Eye (tissue), 1 donor: ENCODE data around the gene COPZ1.

Experiments
- DNase-seq: peaks from one replicate; pipeline ENCODE4 v3.0.0-alpha.2; 2015

COPZ1 gene

DNA sequence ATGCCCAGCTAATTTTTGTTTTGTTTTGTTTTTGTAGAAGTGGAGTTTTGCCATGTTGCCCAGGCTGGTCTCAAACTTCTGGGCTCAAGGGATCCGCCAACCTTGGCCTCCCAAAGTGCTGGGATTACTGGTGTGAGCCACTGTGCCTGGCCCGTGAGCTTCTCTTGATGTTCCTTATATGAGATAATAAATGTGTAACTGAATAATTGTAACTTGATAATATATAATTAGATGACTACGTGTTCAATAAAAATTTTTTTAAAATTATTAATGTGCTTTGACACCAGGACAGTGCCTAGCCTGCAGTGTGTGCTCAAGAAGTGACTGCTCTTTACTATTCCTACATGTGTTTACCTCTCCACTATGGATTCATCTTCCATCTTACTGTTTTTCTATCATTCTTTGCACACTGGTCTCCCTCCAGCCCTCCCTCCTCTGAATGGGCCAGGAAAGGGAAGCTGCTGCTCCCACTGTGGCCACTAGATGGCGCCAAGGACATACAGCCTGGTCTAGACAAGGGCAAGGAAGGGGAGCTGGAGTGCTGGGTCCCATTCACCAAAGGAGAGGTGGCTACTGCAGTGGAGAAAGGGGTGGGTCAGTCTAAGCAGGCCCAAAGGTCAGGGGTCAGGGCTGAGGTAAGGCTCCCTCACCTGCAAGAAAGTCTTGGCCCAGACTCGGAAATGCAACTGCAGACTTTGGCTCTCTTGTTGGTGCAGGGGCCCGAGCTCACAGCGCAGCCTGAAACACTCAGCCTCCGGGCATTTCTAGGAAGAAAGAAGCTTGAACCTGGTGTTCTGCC lies 74.3 kb downstream of the COPZ1 start:
- DNase-seq, result peak; percentile 97

GRCh38 chr12:54401119-54401518 lies 76.2 kb downstream of the COPZ1 start:
- DNase-seq, result no peak
